Measurements from ENCODE around the gene CLEC20A. TPM values are rescaled to one million over a fixed set of nuclear protein-coding genes. Genes with fewer than 3 reads are reported as not detected.

CLEC20A gene
- total and polyA plus RNA-seq, 9 of the 15 experiments (the other 6 are each of a cell fraction or from before 2014, with no cell fraction given), result not detected

- BruUV-seq (replicated peaks), result no TSS peak
- intact Hi-C loops (cut with micrococcal nuclease), result loop anchor here (5.0 to 10.0 kb wide), 2 partner anchors 542 to 834 kb away; partner anchors contain the start of gene TOR3A
- no peaks in the 10 kb centered on the region for H3K36me3 ChIP-seq (ENCODE audit: control insufficient read depth, insufficient read depth, low read length)
These were observed 43.9 kb upstream of the CLEC20A start for GRCh38 chr1:178540646-178541045.

More at GRCh38 chr1:178540646-178541045, 43.9 kb upstream of the CLEC20A start:
- Histone ChIP-seq H3K27ac (ENCODE audit: extremely low read depth, low read depth, low read length) (no peak overlapping the region), H3K4me1 (replicated peaks in 1 of 2; ENCODE audit: control insufficient read depth in 2 of 2, insufficient read depth in 2 of 2, low read length in 2 of 2) (peaks cover 0 to 16% of the 10 kb centered on the region in 2 experiments; a peak in 4 of 5 replicates), H4K20me1 (replicated peaks; ENCODE audit: control insufficient read depth, insufficient read depth, low read length) (no peaks in the 10 kb centered on the region; the same call in 1 of the 2 replicates), H3K4me2 (ENCODE audit: insufficient read depth, low read length) (no peak overlapping the region), H3K27me3 (ENCODE audit: control insufficient read depth in 2 of 2, insufficient read depth in 2 of 2, low read length in 2 of 2) (peaks cover 25 to 60% of the 10 kb centered on the region in 2 experiments), H3K9ac (ENCODE audit: insufficient read depth in 1 of 2, low read depth in 2 of 2, low read length in 2 of 2) (no peak overlapping the region), H3K9me3 (replicated peaks; ENCODE audit: control insufficient read depth, insufficient read depth, low read depth, low read length) (no peaks in the 10 kb centered on the region), H2AFZ (ENCODE audit: low read depth, low read length) (no peak overlapping the region), H3K9me1 (ENCODE audit: control insufficient read depth, insufficient read depth, low read length) (peaks cover 5% of the 10 kb centered on the region), H3K4me3 (no peak overlapping the region), H3K79me2 (ENCODE audit: control insufficient read depth, insufficient read depth, low read length) (no peaks in the 10 kb centered on the region)
- no peak for TF ChIP-seq CCAR2 (IDR thresholded peaks at IDR 0.05; ENCODE audit: low read depth, low read length)
- TF ChIP-seq TCF15 (CRISPR knock-in tag; IDR thresholded peaks at IDR 0.05), result no peak
- no peak for TF ChIP-seq ZNF76 (CRISPR knock-in tag; IDR thresholded peaks at IDR 0.05; ENCODE audit: borderline replicate concordance)
- no peak for TF ChIP-seq ZFP91 (CRISPR knock-in tag; IDR thresholded peaks at IDR 0.05)
- TF ChIP-seq DDX20 (tag; IDR thresholded peaks at IDR 0.05; ENCODE audit: low read depth), result no peak
- TF ChIP-seq FOXP1 (CRISPR knock-in tag; IDR thresholded peaks at IDR 0.05), result no peak
- no peak for TF ChIP-seq HEY1 (CRISPR knock-in tag; IDR thresholded peaks at IDR 0.05; ENCODE audit: borderline replicate concordance)
- no peak for FAIRE-seq
- CTCF ChIA-PET (ENCODE audit: low intra/inter-chr PET ratio), result no interaction called here
- in situ Hi-C loops (cut with MboI), result loop anchor here (25.0 kb wide), 1 partner anchor 822 kb away; the partner anchor contains the start of gene AXDND1
- no peak for DNase-seq (ENCODE audit: extremely low read depth in 1 of 4, low spot score in 3 of 4)
- POLR2A ChIA-PET, result interaction anchor here (0.6 to 1.5 kb wide), 4 partner anchors 13 to 1282 kb away, joined by 3 to 6 read pairs (median 3); no protein-coding TSS in a partner anchor
- under 1% methylated on average over 7 of the region's 7 CpGs for WGBS (ENCODE audit: insufficient coverage, low coverage, missing lambda C conversion rate)
- no peak for ATAC-seq

Data from K562 (cell line).